HEK293 (cell line): Measurements from ENCODE around the gene LEMD1.

Source experiments
- CTCF ChIP-seq: fragments of 450-650 bp; formaldehyde crosslinking; IDR thresholded peaks from 2 replicates; pipeline ENCODE4 v1.5.1; 2016; ENCODE audit warnings: missing biosample characterization, missing genetic modification characterization
- ZNF530 ChIP-seq: fragments of 450-650 bp; formaldehyde crosslinking; IDR thresholded peaks from 2 replicates; pipeline ENCODE4 v1.5.1; 2016; ENCODE audit warnings: low read depth, missing biosample characterization, missing genetic modification characterization

GRCh38 chr1:205342986-205343385 lies 78.9 kb downstream of the LEMD1 start:
- TF ChIP-seq CTCF (tag by site-specific recombination): no peak
- no peak for TF ChIP-seq ZNF530 (tag by site-specific recombination)
